Body of pancreas (tissue), 4 donors: Measurements from ENCODE around the gene METTL25B.

Experiments
- CTCF ChIP-seq, 7 experiments: fragments of 450-650 bp in 4 of 7; fragments of 200-600 bp in 3 of 7; sonication (generic) in 3 of 7; IDR thresholded peaks; one replicate each; pipeline ENCODE4 v1.5.1; 2016 to 2019; ENCODE audit warnings: antibody characterized with exemption in 7 of 7
- POLR2A ChIP-seq, 3 donors: fragments of 450-650 bp; IDR thresholded peaks; one replicate each; pipeline ENCODE4 v1.6.1; 2016; ENCODE audit warnings: antibody characterized with exemption in 3 of 3, mild to moderate bottlenecking in 2 of 3

DNA sequence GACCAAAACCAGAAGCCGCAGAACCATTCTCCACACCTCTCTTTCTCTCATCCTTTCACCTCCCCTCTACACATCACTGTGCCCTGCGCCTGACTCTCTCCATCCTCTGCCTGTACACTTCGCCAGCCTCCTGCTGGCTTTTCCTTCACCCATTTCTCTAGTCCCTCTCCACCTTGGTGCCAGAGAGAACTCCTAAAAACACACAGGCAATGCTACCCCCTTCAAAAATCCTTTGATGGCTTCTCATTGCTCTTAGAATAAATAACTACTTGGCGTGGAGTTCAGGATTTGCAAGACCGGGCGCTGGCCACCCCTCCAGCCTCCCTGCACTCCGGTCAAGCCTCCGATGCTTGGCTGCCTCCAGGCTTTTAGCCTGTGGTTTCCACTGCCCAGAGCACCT lies 31.5 kb upstream of the METTL25B start:
- TF ChIP-seq CTCF (IDR thresholded peaks at IDR 0.05) (no peak), POLR2A (IDR thresholded peaks at IDR 0.05) (no peak)
